ENCODE results near the gene HDAC4. TPM values are rescaled to one million over a fixed set of nuclear protein-coding genes. Genes with fewer than 3 reads are reported as not detected.

HDAC4 gene
- total and polyA plus RNA-seq, 2 donors from 2014 or later, result 2.2 to 56.8 TPM

GRCh38 chr2:239110595-239111048, 290.2 kb downstream of the HDAC4 start:
- H3K36me3 ChIP-seq (ENCODE audit: control insufficient read depth in 2 of 3, insufficient read depth in 3 of 3, low read length in 3 of 3), result peaks cover 3 to 9% (median 5%) of the 10 kb centered on the region in 3 donors
- H3K27ac ChIP-seq (ENCODE audit: low read depth in 2 of 2, low read length in 2 of 2), result no peak overlapping the region
- no peak for FAIRE-seq
- intact Hi-C loops (cut with DNase I), result no loop called here
- H3K27me3 ChIP-seq (ENCODE audit: control insufficient read depth, insufficient read depth, low read length), result no peaks in the 10 kb centered on the region
- TF ChIP-seq CTCF (IDR thresholded peaks at IDR 0.05; ENCODE audit: borderline replicate concordance, extremely low read depth, insufficient read depth), result no peak
- no peak for DNase-seq
- no peak overlapping the region for H3K4me3 ChIP-seq (ENCODE audit: low read length in 3 of 3)
- H3K4me1 ChIP-seq (ENCODE audit: control insufficient read depth in 2 of 3, insufficient read depth in 2 of 3, low read depth in 1 of 3, low read length in 3 of 3), result peaks cover 0 to 11% (median 11%) of the 10 kb centered on the region in 3 donors
- H3K9ac ChIP-seq (ENCODE audit: low read length in 3 of 3), result no peak overlapping the region
- no peaks in the 10 kb centered on the region for H3K9me3 ChIP-seq (ENCODE audit: control insufficient read depth in 2 of 3, insufficient read depth in 1 of 3, low read length in 3 of 3)

GRCh38 chr2:239109928-239110545, 290.8 kb downstream of the HDAC4 start:
- FAIRE-seq (no peak), DNase-seq (no peak)
- Histone ChIP-seq H3K4me3 (ENCODE audit: low read length in 3 of 3) (no peak overlapping the region), H3K9ac (ENCODE audit: low read length in 3 of 3) (no peak overlapping the region), H3K27ac (ENCODE audit: low read depth in 2 of 2, low read length in 2 of 2) (no peak overlapping the region), H3K9me3 (ENCODE audit: control insufficient read depth in 2 of 3, insufficient read depth in 1 of 3, low read length in 3 of 3) (no peaks in the 10 kb centered on the region), H3K36me3 (ENCODE audit: control insufficient read depth in 2 of 3, insufficient read depth in 3 of 3, low read length in 3 of 3) (peaks cover 3 to 9% (median 5%) of the 10 kb centered on the region in 3 donors), H3K4me1 (ENCODE audit: control insufficient read depth in 2 of 3, insufficient read depth in 2 of 3, low read depth in 1 of 3, low read length in 3 of 3) (peaks cover 0 to 11% (median 11%) of the 10 kb centered on the region in 3 donors), H3K27me3 (ENCODE audit: control insufficient read depth, insufficient read depth, low read length) (no peaks in the 10 kb centered on the region)
- TF ChIP-seq CTCF (IDR thresholded peaks at IDR 0.05; ENCODE audit: borderline replicate concordance, extremely low read depth, insufficient read depth), result no peak
- intact Hi-C loops (cut with DNase I), result no loop called here

GRCh38 chr2:239109041-239109927, 291.5 kb downstream of the HDAC4 start:
- Histone ChIP-seq H3K4me3 (ENCODE audit: low read length in 3 of 3) (no peak overlapping the region), H3K36me3 (ENCODE audit: control insufficient read depth in 2 of 3, insufficient read depth in 3 of 3, low read length in 3 of 3) (peaks cover 3 to 9% (median 5%) of the 10 kb centered on the region in 3 donors), H3K4me1 (ENCODE audit: control insufficient read depth in 2 of 3, insufficient read depth in 2 of 3, low read depth in 1 of 3, low read length in 3 of 3) (peaks cover 0 to 11% (median 7%) of the 10 kb centered on the region in 3 donors), H3K9me3 (ENCODE audit: control insufficient read depth in 2 of 3, insufficient read depth in 1 of 3, low read length in 3 of 3) (no peaks in the 10 kb centered on the region), H3K27me3 (ENCODE audit: control insufficient read depth, insufficient read depth, low read length) (no peaks in the 10 kb centered on the region), H3K9ac (ENCODE audit: low read length in 3 of 3) (no peak overlapping the region), H3K27ac (ENCODE audit: low read depth in 2 of 2, low read length in 2 of 2) (no peak overlapping the region)
- intact Hi-C loops (cut with DNase I), result no loop called here
- no peak for DNase-seq
- TF ChIP-seq CTCF (IDR thresholded peaks at IDR 0.05; ENCODE audit: borderline replicate concordance, extremely low read depth, insufficient read depth), result no peak
- no peak for FAIRE-seq
